A549 (cell line): ENCODE results near the gene MPP3. TPM values are rescaled to one million over a fixed set of nuclear protein-coding genes. Genes with fewer than 3 reads are reported as not detected.

Experiments used
- ATAC-seq, 2 experiments: fragments of 200-7000 bp in 1 of 2; fragments of >200 bp in 1 of 2; cut with Nextera tagmentation in 1 of 2; cut with Tn5 transposase in 1 of 2; 3 replicates each; pipeline versions ENCODE4 v1.8.0 to v1.9.1; 2018 to 2020; ENCODE audit warnings: mild to moderate bottlenecking in 1 of 2, moderate library complexity in 1 of 2
- CTCF ChIA-PET: fragments of 300-600 bp; sonication (Branson Sonifier 250); formaldehyde crosslinking; extraction: SDS; loops from one replicate; lab custom pipeline; 2021; ENCODE audit warnings: antibody characterized with exemption, inconsistent platforms; lab: Yijun Ruan, JAX
- POLR2A ChIA-PET: fragments of 350-600 bp; formaldehyde crosslinking; extraction: SDS; loops from one replicate; lab custom pipeline; 2021; ENCODE audit warnings: antibody characterized with exemption, inconsistent platforms; lab: Yijun Ruan, JAX
- DNase-seq, 2 experiments: peaks; one replicate each; pipeline versions ENCODE4 v3.0.0 to v3.0.0-alpha.2; 2011 to 2016; ENCODE audit warnings: low read depth in 1 of 2, low spot score in 1 of 2
- FAIRE-seq: peaks from 2 replicates; lab custom pipeline; 2011; peaks lifted over from hg19 to GRCh38; lab: Jason Lieb, UNC
- H3K27ac ChIP-seq, 2 experiments: fragments of >200 bp; sonication (Bioruptor Twin); formaldehyde crosslinking; 3 replicates each; pipeline ENCODE4 v1.5.1; 2016 to 2017
- H3K4me1 ChIP-seq: fragments of >200 bp; sonication (Bioruptor Twin); formaldehyde crosslinking; 3 replicates; pipeline ENCODE4 v1.6.1; 2016
- H3K4me2 ChIP-seq: fragments of >200 bp; sonication (Bioruptor Twin); formaldehyde crosslinking; 3 replicates; pipeline ENCODE4 v1.6.1; 2016
- H3K4me3 ChIP-seq: fragments of >200 bp; sonication (Bioruptor Twin); formaldehyde crosslinking; 3 replicates; pipeline ENCODE4 v1.5.1; 2016
- H3K9me3 ChIP-seq: fragments of >200 bp; sonication (Bioruptor Twin); formaldehyde crosslinking; 3 replicates; pipeline ENCODE4 v1.6.1; 2016
- BHLHE40 ChIP-seq: IDR thresholded peaks from 2 replicates; pipeline ENCODE4 v1.6.1; 2012; ENCODE audit warnings: low read depth, low read length, inconsistent platforms
- CBX8 ChIP-seq: fragments of 200-600 bp; sonication (generic); IDR thresholded peaks from 2 replicates; pipeline ENCODE4 v1.6.1; 2016
- EHF ChIP-seq: fragments of 250-450 bp; sonication (Bioruptor Pico); IDR thresholded peaks from 2 replicates; pipeline ENCODE4 v1.5.0; 2020; ENCODE audit warnings: mild to moderate bottlenecking
- EHMT2 ChIP-seq: fragments of 200-600 bp; sonication (generic); IDR thresholded peaks from 2 replicates; pipeline ENCODE4 v1.6.1; 2016; ENCODE audit warnings: antibody characterized with exemption, low read depth, mild to moderate bottlenecking, moderate library complexity
- FOSL2 ChIP-seq, 2 experiments: fragments of 450-650 bp in 1 of 2; fragments of >200 bp in 1 of 2; sonication (Bioruptor Twin) in 1 of 2; formaldehyde crosslinking; IDR thresholded peaks; 2 replicates each; pipeline versions ENCODE4 v1.5.0 to v1.6.1; 2016 to 2020; ENCODE audit warnings: mild to moderate bottlenecking in 1 of 2, moderate library complexity in 1 of 2
- HDAC2 ChIP-seq: fragments of 200-600 bp; sonication (generic); IDR thresholded peaks from 2 replicates; pipeline ENCODE4 v1.6.1; 2016
- HEYL ChIP-seq: fragments of 250-450 bp; sonication (Bioruptor Pico); IDR thresholded peaks from 2 replicates; pipeline ENCODE4 v1.8.0; 2021; ENCODE audit warnings: mild to moderate bottlenecking, moderate library complexity
- HOXB5 ChIP-seq: fragments of 250-450 bp; sonication (Bioruptor Pico); IDR thresholded peaks from 2 replicates; pipeline ENCODE4 v1.5.0; 2020; ENCODE audit warnings: mild to moderate bottlenecking, moderate library complexity
- JUN ChIP-seq, 2 experiments: fragments of >200 bp; sonication (Bioruptor Twin); formaldehyde crosslinking; IDR thresholded peaks; 2 replicates in 1 of 2; 3 replicates in 1 of 2; pipeline ENCODE4 v1.6.1; 2016 to 2017
- JUNB ChIP-seq: fragments of >200 bp; sonication (Bioruptor Twin); formaldehyde crosslinking; IDR thresholded peaks from 2 replicates; pipeline ENCODE4 v1.6.1; 2016
- MAFK ChIP-seq: fragments of 450-650 bp; IDR thresholded peaks from 2 replicates; pipeline ENCODE4 v1.6.1; 2014; ENCODE audit not compliant: partially characterized antibody
- MYC ChIP-seq: IDR thresholded peaks from 2 replicates; pipeline ENCODE4 v1.6.1; 2012; ENCODE audit warnings: mild to moderate bottlenecking, inconsistent platforms, low read length, improper control_type of control experiment, borderline replicate concordance
- NR3C1 ChIP-seq: fragments of >200 bp; sonication (Bioruptor Twin); formaldehyde crosslinking; IDR thresholded peaks from 3 replicates; pipeline ENCODE4 v1.6.1; 2017
- RAD21 ChIP-seq, 2 experiments: fragments of >200 bp in 1 of 2; sonication (Bioruptor Twin) in 1 of 2; formaldehyde crosslinking in 1 of 2; IDR thresholded peaks in 1 of 2; conservative IDR thresholded peaks in 1 of 2; 2 replicates in 1 of 2; 3 replicates in 1 of 2; pipeline ENCODE4 v1.6.1; 2012 to 2018; ENCODE audit warnings: inconsistent platforms in 1 of 2
- RARB ChIP-seq: fragments of 250-450 bp; sonication (Bioruptor Pico); IDR thresholded peaks from 2 replicates; pipeline ENCODE4 v1.8.0; 2021; ENCODE audit warnings: mild to moderate bottlenecking, moderate library complexity
- RNF2 ChIP-seq: fragments of 200-600 bp; sonication (generic); IDR thresholded peaks from 2 replicates; pipeline ENCODE4 v1.6.1; 2016; ENCODE audit warnings: low read depth, mild to moderate bottlenecking, antibody characterized with exemption, moderate library complexity, borderline replicate concordance
- SMC3 ChIP-seq: fragments of >200 bp; sonication (Bioruptor Twin); formaldehyde crosslinking; IDR thresholded peaks from 3 replicates; pipeline ENCODE4 v1.6.1; 2018; ENCODE audit warnings: inconsistent platforms
- ZC3H11A ChIP-seq: fragments of 450-650 bp; IDR thresholded peaks from 2 replicates; pipeline ENCODE4 v1.6.1; 2014; ENCODE audit warnings: antibody characterized with exemption, mild to moderate bottlenecking
- ZFP36 ChIP-seq: fragments of 450-650 bp; IDR thresholded peaks from 2 replicates; pipeline ENCODE4 v1.6.1; 2014; ENCODE audit warnings: borderline replicate concordance; ENCODE audit not compliant: partially characterized antibody
- ZNF302 ChIP-seq: fragments of 250-450 bp; sonication (Bioruptor Pico); IDR thresholded peaks from 2 replicates; pipeline ENCODE4 v1.9.0; 2021; ENCODE audit warnings: inconsistent platforms, mild to moderate bottlenecking, moderate library complexity
- WGBS: methylation state at CpG from one replicate; pipeline ENCODE4 v1.1.6; 2017; ENCODE audit errors: missing lambda C conversion rate; 5-methylcytosine and 5-hydroxymethylcytosine counted together
- polyA plus RNA-seq, 4 experiments: library from polyadenylated mRNA; depleted of rRNA in 3 of 4; stranded (reverse); fragments of >200 nt; fragmentation: RNase III in 1 of 4; extraction: RNeasy Plus Mini Kit Qiagen cat#74134 plus additional on column Dnase treatment in 1 of 4; gene quantifications; 2 replicates in 3 of 4; 3 replicates in 1 of 4; pipeline ENCODE4 v1.2.3, GENCODE V29; 2011 to 2017
- TF ChIP-seq, protein P1 (sequence below): IDR thresholded peaks from 2 replicates; pipeline ENCODE4 v1.6.1; 2012
- TF ChIP-seq, protein P2 (sequence below): fragments of 250-450 bp; sonication (Bioruptor Pico); IDR thresholded peaks from 2 replicates; pipeline ENCODE4 v1.5.0; 2020; ENCODE audit warnings: low read depth, mild to moderate bottlenecking, moderate library complexity
- TF ChIP-seq, protein P3 (sequence below): fragments of 250-450 bp; sonication (Bioruptor Pico); IDR thresholded peaks from 2 replicates; pipeline ENCODE4 v1.5.0; 2021; ENCODE audit warnings: mild to moderate bottlenecking, moderate library complexity, borderline replicate concordance
- TF ChIP-seq, protein P4 (sequence below): fragments of 150-350 bp; IDR thresholded peaks from 2 replicates; pipeline ENCODE4 v1.6.1; 2014; ENCODE audit warnings: low read depth, mild to moderate bottlenecking, low read length
- TF ChIP-seq, protein P5 (sequence below): fragments of >200 bp; sonication (Bioruptor Twin); formaldehyde crosslinking; IDR thresholded peaks from 3 replicates; pipeline ENCODE4 v1.5.1; 2016

The MPP3 gene
- polyA plus RNA-seq, 2 of the 4 experiments (the other 2 are of a cell fraction): 15.5 to 21.4 TPM

DNA sequence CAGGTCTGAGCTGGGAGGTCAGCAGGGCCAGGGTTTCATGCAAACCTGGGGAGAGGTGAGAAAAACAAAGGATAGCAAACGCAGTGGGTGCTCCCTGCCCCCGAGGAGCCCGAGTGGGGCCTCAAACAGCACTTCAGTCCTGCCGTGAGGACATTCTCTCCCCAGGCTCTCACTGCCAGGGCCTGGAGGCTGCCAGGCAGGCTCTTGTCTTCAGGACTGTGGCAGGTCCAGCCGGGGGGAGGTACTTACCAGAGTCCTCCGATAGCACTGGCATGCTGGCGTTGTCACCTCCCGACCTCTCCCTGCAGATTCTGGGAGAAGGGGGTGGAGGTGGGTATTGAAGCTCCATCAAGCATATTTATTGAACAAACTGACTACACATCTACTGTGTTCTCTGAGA lies 1.3 kb downstream of the MPP3 start:
- ChIA-PET CTCF (interaction anchor here (0.6 to 5.9 kb wide), 7 partner anchors 10 to 392 kb away, joined by 3 to 31 read pairs (median 4); partner anchors contain the start of genes CD300LG and MPP2), POLR2A (no interaction called here)
- WGBS: 90% methylated on average over 8 of the region's 8 CpGs
- Histone ChIP-seq H3K4me1 (peaks cover 24% of the 10 kb centered on the region), H3K4me2 (peak overlapping the region; percentile 90), H3K27ac (peak overlapping the region; percentile 91 to 98), H3K4me3 (peak overlapping the region; percentile 80), H3K9me3 (no peaks in the 10 kb centered on the region)
- no peak for DNase-seq
- TF ChIP-seq RARB (CRISPR knock-in tag) (no peak), HOXB5 (no peak), MAFK (no peak), ZC3H11A (no peak), RAD21 (conservative IDR thresholded peaks at IDR 0.05 in 1 of 2, IDR thresholded peaks at IDR 0.05 in 1 of 2) (no peak), ZFP36 (no peak), JUNB (no peak), FOSL2 (IDR thresholded peaks at IDR 0.05) (no peak), FOSL2 (CRISPR knock-in tag; IDR thresholded peaks at IDR 0.05) (no peak), BHLHE40 (no peak), HEYL (no peak), SMC3 (no peak), CBX8 (no peak), JUN (IDR thresholded peaks at IDR 0.05) (no peak), NR3C1 (no peak)
- TF ChIP-seq, protein P1, sequence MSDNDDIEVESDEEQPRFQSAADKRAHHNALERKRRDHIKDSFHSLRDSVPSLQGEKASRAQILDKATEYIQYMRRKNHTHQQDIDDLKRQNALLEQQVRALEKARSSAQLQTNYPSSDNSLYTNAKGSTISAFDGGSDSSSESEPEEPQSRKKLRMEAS: no peak
- TF ChIP-seq, protein P2, sequence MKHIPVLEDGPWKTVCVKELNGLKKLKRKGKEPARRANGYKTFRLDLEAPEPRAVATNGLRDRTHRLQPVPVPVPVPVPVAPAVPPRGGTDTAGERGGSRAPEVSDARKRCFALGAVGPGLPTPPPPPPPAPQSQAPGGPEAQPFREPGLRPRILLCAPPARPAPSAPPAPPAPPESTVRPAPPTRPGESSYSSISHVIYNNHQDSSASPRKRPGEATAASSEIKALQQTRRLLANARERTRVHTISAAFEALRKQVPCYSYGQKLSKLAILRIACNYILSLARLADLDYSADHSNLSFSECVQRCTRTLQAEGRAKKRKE (CRISPR knock-in tag): no peak
- TF ChIP-seq, protein P3, sequence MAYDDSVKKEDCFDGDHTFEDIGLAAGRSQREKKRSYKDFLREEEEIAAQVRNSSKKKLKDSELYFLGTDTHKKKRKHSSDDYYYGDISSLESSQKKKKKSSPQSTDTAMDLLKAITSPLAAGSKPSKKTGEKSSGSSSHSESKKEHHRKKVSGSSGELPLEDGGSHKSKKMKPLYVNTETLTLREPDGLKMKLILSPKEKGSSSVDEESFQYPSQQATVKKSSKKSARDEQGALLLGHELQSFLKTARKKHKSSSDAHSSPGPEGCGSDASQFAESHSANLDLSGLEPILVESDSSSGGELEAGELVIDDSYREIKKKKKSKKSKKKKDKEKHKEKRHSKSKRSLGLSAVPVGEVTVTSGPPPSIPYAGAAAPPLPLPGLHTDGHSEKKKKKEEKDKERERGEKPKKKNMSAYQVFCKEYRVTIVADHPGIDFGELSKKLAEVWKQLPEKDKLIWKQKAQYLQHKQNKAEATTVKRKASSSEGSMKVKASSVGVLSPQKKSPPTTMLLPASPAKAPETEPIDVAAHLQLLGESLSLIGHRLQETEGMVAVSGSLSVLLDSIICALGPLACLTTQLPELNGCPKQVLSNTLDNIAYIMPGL: no peak
- TF ChIP-seq, protein P4, sequence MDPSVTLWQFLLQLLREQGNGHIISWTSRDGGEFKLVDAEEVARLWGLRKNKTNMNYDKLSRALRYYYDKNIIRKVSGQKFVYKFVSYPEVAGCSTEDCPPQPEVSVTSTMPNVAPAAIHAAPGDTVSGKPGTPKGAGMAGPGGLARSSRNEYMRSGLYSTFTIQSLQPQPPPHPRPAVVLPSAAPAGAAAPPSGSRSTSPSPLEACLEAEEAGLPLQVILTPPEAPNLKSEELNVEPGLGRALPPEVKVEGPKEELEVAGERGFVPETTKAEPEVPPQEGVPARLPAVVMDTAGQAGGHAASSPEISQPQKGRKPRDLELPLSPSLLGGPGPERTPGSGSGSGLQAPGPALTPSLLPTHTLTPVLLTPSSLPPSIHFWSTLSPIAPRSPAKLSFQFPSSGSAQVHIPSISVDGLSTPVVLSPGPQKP: no peak
- no peak for FAIRE-seq
- ATAC-seq: no peak

DNA sequence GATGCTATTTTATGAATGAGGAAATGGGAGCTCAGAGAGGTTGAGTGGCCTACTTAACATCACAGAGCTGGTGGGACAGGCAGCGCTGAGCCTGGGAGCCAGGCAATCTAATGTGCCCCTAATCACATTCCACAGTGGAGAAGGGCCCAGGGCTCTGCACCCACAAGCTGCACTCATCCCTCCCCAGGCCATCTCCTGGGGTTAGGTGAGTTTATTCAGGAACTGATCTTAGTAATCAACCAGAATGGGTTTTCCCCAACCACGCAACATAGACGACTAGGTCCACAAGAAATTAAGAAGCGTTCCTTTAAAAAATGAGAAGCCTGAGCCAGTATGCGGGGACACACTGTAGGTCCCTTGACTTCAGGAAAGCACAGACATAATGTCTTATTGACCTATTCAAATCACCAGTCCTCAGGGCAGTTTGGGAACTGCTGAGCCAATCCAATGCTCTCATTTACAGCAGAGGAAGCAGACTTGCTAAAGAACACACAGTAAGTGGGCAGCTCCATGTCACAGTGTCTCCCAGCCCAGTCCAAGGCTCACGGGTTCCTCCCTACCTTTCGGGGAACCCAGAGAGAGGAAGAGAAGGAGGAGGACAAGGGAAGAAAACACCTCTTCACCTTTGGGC lies 2.3 kb downstream of the MPP3 start:
- FAIRE-seq (no peak), DNase-seq (no peak)
- WGBS: 93% methylated on average over 7 of the region's 7 CpGs
- H3K9me3 ChIP-seq: no peaks in the 10 kb centered on the region
- CTCF ChIA-PET: interaction anchor here (0.6 to 5.9 kb wide), 9 partner anchors 8 to 136 kb away, joined by 3 to 31 read pairs (median 4); partner anchors contain the start of gene CD300LG
- no peak overlapping the region for H3K4me3 ChIP-seq
- H3K27ac ChIP-seq: no peak overlapping the region
- TF ChIP-seq HDAC2 (no peak), HEYL (no peak), EHMT2 (no peak), EHF (CRISPR knock-in tag) (no peak), FOSL2 (IDR thresholded peaks at IDR 0.05) (no peak), FOSL2 (CRISPR knock-in tag; IDR thresholded peaks at IDR 0.05) (no peak), MYC (no peak), ZNF302 (CRISPR knock-in tag) (no peak), CBX8 (no peak), RAD21 (conservative IDR thresholded peaks at IDR 0.05 in 1 of 2, IDR thresholded peaks at IDR 0.05 in 1 of 2) (no peak), RNF2 (no peak), ZFP36 (no peak)
- TF ChIP-seq, protein P5, sequence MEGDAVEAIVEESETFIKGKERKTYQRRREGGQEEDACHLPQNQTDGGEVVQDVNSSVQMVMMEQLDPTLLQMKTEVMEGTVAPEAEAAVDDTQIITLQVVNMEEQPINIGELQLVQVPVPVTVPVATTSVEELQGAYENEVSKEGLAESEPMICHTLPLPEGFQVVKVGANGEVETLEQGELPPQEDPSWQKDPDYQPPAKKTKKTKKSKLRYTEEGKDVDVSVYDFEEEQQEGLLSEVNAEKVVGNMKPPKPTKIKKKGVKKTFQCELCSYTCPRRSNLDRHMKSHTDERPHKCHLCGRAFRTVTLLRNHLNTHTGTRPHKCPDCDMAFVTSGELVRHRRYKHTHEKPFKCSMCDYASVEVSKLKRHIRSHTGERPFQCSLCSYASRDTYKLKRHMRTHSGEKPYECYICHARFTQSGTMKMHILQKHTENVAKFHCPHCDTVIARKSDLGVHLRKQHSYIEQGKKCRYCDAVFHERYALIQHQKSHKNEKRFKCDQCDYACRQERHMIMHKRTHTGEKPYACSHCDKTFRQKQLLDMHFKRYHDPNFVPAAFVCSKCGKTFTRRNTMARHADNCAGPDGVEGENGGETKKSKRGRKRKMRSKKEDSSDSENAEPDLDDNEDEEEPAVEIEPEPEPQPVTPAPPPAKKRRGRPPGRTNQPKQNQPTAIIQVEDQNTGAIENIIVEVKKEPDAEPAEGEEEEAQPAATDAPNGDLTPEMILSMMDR: no peak
- TF ChIP-seq, protein P4: no peak
- TF ChIP-seq, protein P3: no peak
- TF ChIP-seq, all 56 proteins: peak for 0
- ATAC-seq: no peak
- Histone ChIP-seq H3K4me2 (no peak overlapping the region), H3K4me1 (peaks cover 24% of the 10 kb centered on the region)
- POLR2A ChIA-PET: no interaction called here
